Fibroblast of skin of right biceps (primary cell): ENCODE measurements around the gene TSC2.
A peak's percentile ranks its signal among the peaks of the same experiment; 100 is the strongest.
"Not testable (repeated sequence)": the region's sequence is repeated elsewhere in the genome, so short reads cannot be mapped to it uniquely, and the experiment has no call there.

Source experiments
- DNase-seq: peaks from one replicate; pipeline ENCODE4 v3.0.0-alpha.2; 2013

Gene TSC2

DNA sequence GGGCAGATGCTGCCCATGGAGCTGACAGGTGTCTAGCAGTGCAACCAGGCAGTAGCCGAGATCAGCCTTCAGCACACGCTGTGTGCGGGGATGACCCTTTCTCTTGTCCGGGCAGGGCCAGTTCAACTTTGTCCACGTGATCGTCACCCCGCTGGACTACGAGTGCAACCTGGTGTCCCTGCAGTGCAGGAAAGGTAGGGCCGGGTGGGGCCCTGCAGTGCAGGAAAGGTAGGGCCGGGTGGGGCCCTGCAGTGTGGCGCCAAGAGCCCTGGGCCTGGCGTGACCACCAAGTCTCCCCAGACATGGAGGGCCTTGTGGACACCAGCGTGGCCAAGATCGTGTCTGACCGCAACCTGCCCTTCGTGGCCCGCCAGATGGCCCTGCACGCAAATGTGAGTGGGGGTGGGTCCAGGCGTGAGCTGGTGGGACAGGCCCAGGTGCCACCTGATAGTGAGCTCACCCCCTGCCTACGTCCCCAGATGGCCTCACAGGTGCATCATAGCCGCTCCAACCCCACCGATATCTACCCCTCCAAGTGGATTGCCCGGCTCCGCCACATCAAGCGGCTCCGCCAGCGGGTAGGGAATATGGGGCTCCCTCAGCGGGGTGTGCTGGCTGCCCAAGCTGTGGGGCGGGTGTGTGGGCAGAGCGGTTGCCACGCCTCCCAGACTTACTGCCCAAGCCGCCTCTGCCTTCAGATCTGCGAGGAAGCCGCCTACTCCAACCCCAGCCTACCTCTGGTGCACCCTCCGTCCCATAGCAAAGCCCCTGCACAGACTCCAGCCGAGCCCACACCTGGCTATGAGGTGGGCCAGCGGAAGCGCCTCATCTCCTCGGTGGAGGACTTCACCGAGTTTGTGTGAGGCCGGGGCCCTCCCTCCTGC, 40.2 kb downstream of the TSC2 start:
- no peak for DNase-seq

GRCh38 chr16:2088759-2089358, 41.1 kb downstream of the TSC2 start:
- no peak for DNase-seq

DNA sequence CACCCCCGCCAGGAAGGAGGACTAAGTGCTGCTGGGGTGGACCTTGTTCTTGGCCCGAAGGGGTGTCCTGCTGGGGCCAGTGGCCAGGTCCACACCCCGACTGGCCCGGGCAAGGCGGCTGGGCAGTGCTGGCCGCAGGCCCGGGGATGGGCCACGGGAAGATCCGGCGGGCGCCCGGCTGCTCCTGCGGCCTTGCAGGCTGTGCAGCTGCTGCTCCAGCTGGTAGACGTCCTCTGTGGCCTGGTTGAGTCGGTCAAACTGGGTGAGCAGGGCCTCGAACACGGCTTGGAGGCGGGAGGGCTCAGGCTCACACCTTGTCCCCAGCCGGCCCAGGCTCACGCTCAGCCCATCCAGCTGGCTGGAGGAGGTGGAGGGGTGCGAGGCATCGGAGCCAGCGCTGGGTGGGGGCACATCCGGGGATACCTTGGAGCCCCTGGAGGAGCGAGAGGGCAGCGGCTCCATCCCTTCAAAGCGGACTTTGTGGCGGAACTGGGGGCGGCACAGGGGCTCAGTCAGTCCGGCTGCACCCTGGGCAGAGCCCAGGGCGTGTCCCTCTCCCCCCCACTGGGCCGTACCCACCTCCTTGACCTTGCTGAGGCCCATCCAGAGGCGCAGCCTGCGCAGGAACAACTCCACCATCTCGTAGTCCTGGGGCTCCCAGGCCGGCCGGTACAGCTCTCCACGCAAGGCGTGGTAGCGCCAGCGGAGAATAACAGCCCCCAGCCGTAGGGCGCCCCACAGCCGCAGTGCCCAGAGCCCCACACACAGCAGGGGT, 42.1 kb downstream of the TSC2 start:
- DNase-seq = no peak

DNA sequence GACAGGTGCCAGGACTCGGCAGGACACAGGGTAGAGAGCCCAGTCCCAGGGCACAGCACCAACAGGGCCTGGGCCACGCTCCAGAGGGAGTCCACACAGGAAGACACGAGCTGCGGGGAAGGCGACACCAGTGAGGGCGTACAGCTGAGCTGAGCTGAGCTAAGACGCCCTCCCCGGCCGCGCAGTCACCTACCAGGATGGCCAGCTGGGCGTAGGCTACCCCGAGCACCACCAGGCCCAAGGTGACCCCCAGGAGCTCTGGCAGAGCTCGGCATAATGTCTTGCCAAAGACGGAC, 42.6 kb downstream of the TSC2 start:
- DNase-seq = no peak

GRCh38 chr16:2090777-2091546, 43.2 kb downstream of the TSC2 start:
- peak; percentile 82 for DNase-seq

DNA sequence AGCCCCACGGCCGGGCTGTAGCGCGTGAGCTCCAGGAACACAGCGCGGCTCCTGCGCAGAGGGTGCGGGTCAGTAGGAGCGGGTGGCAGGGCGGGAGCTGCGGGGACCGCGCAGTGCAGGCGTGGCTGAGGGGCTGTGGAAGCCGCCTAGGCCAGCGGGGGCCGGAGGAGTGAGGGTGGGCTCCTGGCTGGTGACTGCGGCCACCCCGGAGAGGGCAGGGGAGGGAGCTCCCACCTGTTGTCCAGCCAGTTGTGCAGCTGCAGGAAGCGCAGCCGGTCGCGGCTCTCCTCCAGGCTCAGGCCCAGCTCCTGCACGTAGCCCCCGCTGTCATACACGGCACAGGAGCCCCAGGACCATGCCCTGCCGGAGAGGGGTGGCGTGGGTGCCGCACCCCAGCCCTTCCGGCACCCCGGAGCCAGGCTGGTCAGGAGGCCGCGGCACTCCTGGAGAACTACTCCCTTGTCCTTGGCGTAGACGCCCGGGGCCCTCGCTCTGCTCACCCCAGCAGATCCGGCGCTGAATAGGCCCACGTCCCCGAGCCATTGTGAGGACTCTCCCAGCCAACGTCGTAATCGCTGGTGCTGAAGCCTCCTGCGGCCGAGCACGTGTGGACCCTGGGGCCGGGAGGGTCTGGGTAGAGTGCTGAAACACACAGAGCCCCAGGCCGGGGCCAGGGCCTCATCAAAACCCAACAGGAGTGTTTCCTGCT, 43.9 kb downstream of the TSC2 start:
- no peak for DNase-seq

- DNase-seq = no peak
Observed at GRCh38 chr16:2092256-2092620, 44.5 kb downstream of the TSC2 start.

DNA sequence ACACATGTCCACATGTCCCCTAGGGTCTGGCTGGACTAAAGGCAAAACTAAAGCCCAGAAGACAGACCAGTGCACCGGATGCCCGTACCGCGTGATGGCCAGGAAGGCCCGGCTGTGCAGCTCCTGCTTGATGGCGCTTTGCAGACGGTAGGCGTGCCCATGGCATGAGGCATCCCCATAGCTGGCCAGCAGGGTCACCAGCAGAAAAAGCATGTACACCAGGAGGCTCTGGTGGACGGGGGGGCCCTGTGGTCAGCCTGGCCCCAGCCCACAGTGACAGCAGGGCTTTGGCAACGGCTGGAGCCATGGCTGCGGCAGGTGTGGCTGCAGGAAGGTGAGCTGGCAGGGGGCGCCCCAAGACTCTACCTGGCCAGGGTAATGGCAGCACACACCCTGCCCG, 45.1 kb downstream of the TSC2 start:
- DNase-seq = no peak

- no peak for DNase-seq
Observed at GRCh38 chr16:2093793-2094192, 46.0 kb downstream of the TSC2 start.

DNA sequence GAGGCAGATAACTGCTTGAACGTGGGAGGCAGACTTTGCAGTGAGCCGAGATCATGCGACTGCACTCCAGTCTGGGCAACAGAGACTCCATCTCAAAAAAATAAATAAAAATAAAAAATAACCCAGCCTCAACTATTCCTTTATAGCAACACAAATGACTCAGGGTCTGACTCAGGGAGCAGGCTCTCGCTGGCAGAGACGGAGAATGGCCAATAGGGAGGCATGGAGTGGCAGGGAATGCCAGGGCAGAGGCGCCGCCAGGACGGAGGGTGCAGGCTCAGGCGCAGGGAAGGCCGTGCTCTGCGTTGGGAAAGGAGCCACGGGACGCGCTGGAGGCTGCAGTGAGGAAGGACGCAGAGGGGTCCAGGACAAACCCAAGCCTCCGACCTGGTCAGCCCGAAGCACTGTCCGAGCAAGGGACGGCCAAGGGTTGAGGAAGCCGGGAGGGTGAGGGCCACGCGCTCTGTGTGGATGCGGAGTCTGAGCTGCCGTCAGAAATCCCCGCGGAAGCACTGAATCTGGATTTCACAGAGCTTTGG, 47.6 kb downstream of the TSC2 start:
- no peak for DNase-seq

GRCh38 chr16:2095918-2096582, 48.3 kb downstream of the TSC2 start:
- DNase-seq = no peak

DNA sequence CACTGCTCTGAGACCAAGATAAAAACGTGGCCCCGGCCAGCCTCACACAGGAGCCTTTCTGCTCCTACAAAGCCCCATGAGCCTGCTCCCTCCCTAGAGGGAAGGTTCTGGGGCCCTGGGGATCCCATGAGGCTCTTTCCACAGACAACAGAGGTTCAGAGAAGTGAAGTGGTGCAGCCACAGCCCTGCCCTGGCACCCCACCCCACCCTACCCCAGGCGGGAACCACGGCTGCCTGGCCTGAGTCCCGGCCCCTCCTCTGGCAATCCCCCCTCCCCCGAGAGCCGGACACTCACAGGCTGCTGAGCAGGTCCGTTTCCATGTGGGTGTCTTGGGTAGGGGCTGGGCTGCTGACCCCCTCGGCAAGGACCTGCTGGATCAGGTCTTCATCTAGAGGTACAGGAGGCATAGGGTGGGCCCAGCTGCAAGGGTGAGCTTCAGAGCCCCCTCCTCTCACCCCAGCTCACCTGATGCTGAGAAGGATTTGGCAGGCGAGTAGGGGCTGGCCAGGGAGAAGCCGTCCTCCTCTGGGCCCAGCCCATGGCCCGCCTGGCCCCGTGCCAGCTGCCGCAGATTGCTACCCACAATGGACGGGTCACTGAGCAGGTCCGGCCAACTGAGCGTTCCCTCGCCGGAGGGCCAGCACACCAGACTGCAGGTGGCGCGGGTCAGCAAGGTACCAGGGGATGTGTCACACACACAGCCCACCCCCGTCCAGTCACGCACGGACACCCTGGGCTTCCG, 49.2 kb downstream of the TSC2 start:
- DNase-seq = no peak

DNA sequence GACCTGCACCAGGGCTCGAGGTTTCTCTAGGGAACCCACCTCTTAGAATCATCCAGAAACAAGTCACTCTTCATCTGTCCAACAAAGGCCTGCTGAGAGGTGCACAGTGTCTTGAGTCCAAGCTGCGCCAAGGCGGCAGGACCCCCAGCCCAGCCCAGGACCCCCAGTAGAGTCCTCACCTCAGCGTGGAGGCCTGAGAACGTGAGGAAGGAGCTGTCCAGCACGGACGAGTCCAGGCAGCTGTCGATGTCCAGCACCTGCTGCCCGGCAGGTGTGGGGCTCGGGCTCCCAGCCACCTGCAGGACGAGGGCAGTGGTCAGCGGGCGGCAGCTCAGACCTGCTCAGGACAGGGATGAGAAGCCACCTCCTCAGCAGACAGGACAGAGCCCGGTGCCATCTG, 49.9 kb downstream of the TSC2 start:
- DNase-seq = not testable (repeated sequence)

DNA sequence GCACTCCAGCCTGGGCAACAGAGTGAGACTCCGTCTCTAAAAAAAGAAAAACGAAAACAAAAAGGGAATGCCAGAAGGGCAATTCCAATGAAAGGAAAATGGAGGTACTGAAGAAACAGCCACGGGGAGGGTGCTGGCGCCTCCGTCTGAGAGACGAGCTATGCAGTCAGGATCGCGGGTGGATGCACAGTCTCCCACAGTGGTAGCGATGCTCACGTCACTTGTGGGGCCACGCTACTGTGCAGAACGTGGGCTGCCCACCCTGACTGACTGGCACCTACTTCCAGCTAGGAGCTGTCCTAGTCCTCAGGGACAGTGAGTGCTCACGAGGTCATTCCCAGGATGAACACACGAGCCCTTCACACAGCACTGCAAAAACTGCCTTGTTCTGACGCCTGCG, 53.8 kb downstream of the TSC2 start:
- DNase-seq = not testable (repeated sequence)

- DNase-seq = no peak
Observed at GRCh38 chr16:2102471-2102870, 54.7 kb downstream of the TSC2 start.

GRCh38 chr16:2104464-2104863, 56.7 kb downstream of the TSC2 start:
- DNase-seq = not testable (repeated sequence)

GRCh38 chr16:2105291-2105690, 57.5 kb downstream of the TSC2 start:
- not testable (repeated sequence) for DNase-seq

DNA sequence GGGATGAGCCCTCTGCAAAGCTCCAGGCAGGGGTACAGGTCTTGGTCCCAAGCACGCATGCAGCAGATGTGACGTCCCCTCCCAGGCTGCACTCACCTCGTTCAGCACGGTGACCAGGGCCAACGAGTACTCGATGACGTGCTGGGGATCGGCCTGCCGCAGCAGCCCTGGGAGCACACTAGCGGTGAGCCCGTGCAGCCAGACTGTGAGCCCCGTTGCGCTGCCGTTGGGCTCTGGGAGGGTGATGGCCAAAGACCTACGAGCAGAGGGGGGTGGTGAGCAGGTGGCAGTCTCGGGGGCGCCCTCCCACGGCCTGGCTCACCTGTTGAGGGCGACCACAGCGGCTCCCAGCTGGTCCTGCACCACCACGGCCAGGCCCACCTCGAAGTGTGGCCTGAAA, 58.0 kb downstream of the TSC2 start:
- not testable (repeated sequence) for DNase-seq

DNA sequence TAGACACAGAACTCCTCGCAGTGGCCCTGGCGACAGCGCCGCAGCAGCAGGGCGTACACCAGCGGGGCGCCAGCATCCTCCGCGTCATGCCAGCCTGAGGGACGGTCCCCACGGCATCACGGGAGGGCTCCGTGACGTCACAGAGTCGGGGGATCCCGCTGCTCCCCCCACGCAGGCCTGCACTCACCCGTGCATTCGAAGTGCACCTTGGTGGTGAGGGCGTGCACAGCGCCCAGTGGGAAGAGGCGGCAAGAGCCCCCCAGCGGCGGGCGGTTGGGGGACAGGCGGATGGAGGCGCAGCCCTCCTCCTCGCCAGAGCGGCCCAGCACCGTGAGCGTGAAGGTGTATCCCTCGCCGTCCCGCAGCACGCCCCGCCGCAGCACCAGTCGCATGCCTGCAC, 58.4 kb downstream of the TSC2 start:
- not testable (repeated sequence) for DNase-seq

DNA sequence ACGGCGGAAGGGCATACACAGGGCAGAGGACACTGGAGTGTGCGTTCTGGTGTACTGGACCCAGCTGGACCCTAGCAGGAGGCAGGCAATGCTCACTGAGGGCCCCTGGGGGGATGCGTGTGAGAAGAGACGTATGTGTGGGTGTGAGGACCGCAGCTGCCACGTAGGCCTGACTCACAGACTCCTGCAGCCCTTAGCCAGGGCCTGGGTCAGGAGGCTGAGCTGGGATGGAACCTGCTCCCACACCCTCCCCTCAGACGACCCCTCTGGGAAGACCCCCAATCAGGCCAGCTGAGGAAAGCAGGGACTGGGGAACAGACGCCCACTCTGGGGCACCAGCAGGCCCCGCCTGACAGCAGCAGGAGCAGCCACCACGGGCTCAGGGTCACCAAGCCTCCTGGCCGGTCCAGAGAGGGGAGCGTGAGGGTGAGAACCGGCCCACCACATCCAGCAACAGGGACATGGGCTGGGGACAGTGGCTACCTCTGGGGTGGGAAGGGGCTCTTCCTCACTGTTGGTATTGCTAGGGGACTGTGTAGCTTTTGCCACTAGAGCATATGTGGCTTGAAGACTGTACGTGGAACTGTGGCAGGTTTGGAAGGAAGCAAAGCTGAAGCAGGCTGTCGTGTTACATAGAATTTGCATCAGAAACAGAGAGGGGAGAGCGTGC, 59.5 kb downstream of the TSC2 start:
- peak; percentile 60 for DNase-seq
